HL-60 (cell line): ENCODE measurements around the gene CREB5.

ENCODE experiments used
- DNase-seq, 2 experiments: peaks; one replicate each; pipeline ENCODE4 v3.0.0-alpha.2; 2010 to 2020; ENCODE audit warnings: low read depth in 1 of 2, low spot score in 1 of 2
- H3K27ac ChIP-seq: fragments of 250-450 bp; sonication (Bioruptor Pico); replicated peaks from 2 replicates; pipeline ENCODE4 v1.5.1; 2020; ENCODE audit warnings: mild to moderate bottlenecking, moderate library complexity
- H3K27me3 ChIP-seq: fragments of 250-450 bp; sonication (Bioruptor Pico); 2 replicates; pipeline ENCODE4 v1.5.1; 2021; ENCODE audit warnings: mild to moderate bottlenecking, moderate library complexity; ENCODE audit not compliant: insufficient read depth, poor library complexity, severe bottlenecking
- H3K4me3 ChIP-seq: replicated peaks from 2 replicates; pipeline ENCODE4 v1.5.1; 2011; ENCODE audit warnings: mild to moderate bottlenecking, control low read depth, low read length; ENCODE audit not compliant: insufficient read depth
- GABPA ChIP-seq: IDR thresholded peaks from 2 replicates; pipeline ENCODE4 v1.6.1; 2012; ENCODE audit warnings: low read depth
- POLR2AphosphoS5 ChIP-seq: IDR thresholded peaks from 2 replicates; pipeline ENCODE4 v1.6.1; 2012; ENCODE audit warnings: low read depth
- SPI1 ChIP-seq: IDR thresholded peaks from 2 replicates; pipeline ENCODE4 v1.6.1; 2012; ENCODE audit warnings: low read depth, mild to moderate bottlenecking, borderline replicate concordance
- TF ChIP-seq, protein P1 (sequence below): IDR thresholded peaks from 2 replicates; pipeline ENCODE4 v1.6.1; 2012; ENCODE audit warnings: low read depth; ENCODE audit not compliant: insufficient replicate concordance
- TF ChIP-seq, protein P2 (sequence below): IDR thresholded peaks from one replicate; pipeline ENCODE4 v1.5.1; 2011; ENCODE audit warnings: low read length, control low read depth, inconsistent platforms; ENCODE audit not compliant: insufficient read depth

CREB5 gene

DNA sequence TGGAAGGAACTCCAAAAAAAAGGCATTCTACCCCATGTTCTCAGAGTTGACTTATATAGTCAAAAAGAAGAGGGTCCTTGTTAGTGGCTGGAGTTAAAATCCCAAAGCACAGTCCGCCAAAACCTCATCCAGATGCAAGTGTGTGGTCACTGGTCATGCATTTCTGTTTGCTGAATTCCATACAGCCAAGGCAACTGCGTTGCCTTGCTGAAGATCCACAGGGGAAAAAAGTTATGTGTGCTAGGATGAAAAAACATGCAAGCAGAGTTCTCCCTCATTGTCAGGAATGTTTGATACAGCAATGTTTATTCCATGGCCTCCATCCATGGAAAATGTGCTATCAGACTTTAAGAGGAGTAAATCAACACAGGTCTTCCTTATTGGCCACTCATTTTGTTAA lies 213.1 kb downstream of the CREB5 start:
- no peaks in the 10 kb centered on the region for H3K27me3 ChIP-seq
- DNase-seq, result no peak
- no peak overlapping the region for H3K27ac ChIP-seq
- TF ChIP-seq SPI1 (no peak), POLR2AphosphoS5 (no peak), GABPA (no peak)
- TF ChIP-seq, protein P1, sequence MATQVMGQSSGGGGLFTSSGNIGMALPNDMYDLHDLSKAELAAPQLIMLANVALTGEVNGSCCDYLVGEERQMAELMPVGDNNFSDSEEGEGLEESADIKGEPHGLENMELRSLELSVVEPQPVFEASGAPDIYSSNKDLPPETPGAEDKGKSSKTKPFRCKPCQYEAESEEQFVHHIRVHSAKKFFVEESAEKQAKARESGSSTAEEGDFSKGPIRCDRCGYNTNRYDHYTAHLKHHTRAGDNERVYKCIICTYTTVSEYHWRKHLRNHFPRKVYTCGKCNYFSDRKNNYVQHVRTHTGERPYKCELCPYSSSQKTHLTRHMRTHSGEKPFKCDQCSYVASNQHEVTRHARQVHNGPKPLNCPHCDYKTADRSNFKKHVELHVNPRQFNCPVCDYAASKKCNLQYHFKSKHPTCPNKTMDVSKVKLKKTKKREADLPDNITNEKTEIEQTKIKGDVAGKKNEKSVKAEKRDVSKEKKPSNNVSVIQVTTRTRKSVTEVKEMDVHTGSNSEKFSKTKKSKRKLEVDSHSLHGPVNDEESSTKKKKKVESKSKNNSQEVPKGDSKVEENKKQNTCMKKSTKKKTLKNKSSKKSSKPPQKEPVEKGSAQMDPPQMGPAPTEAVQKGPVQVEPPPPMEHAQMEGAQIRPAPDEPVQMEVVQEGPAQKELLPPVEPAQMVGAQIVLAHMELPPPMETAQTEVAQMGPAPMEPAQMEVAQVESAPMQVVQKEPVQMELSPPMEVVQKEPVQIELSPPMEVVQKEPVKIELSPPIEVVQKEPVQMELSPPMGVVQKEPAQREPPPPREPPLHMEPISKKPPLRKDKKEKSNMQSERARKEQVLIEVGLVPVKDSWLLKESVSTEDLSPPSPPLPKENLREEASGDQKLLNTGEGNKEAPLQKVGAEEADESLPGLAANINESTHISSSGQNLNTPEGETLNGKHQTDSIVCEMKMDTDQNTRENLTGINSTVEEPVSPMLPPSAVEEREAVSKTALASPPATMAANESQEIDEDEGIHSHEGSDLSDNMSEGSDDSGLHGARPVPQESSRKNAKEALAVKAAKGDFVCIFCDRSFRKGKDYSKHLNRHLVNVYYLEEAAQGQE, result no peak
- TF ChIP-seq, protein P2, sequence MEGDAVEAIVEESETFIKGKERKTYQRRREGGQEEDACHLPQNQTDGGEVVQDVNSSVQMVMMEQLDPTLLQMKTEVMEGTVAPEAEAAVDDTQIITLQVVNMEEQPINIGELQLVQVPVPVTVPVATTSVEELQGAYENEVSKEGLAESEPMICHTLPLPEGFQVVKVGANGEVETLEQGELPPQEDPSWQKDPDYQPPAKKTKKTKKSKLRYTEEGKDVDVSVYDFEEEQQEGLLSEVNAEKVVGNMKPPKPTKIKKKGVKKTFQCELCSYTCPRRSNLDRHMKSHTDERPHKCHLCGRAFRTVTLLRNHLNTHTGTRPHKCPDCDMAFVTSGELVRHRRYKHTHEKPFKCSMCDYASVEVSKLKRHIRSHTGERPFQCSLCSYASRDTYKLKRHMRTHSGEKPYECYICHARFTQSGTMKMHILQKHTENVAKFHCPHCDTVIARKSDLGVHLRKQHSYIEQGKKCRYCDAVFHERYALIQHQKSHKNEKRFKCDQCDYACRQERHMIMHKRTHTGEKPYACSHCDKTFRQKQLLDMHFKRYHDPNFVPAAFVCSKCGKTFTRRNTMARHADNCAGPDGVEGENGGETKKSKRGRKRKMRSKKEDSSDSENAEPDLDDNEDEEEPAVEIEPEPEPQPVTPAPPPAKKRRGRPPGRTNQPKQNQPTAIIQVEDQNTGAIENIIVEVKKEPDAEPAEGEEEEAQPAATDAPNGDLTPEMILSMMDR, result no peak
- no peak overlapping the region for H3K4me3 ChIP-seq

DNA sequence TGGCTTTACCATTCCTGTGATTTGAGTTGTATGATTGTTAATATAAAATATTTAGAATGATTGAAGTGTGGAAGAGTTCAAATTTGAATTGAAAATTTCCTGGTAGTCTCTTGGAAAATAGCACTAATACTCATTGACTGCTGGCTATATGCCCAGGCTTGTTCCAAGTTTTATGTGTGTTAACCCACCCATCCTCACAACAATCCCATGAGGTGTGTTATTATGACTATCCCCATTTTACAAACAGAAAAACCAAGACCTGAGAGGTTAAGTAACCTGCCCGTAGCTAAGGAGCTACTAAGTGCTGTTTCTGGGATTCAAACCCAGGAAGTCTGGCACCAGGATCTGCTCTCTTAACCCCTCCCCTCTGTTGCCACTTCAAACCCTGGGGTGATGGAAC lies 213.9 kb downstream of the CREB5 start:
- no peak for DNase-seq
- no peak overlapping the region for H3K4me3 ChIP-seq
- H3K27me3 ChIP-seq, result no peaks in the 10 kb centered on the region
- TF ChIP-seq GABPA, result no peak
- no peak overlapping the region for H3K27ac ChIP-seq

DNA sequence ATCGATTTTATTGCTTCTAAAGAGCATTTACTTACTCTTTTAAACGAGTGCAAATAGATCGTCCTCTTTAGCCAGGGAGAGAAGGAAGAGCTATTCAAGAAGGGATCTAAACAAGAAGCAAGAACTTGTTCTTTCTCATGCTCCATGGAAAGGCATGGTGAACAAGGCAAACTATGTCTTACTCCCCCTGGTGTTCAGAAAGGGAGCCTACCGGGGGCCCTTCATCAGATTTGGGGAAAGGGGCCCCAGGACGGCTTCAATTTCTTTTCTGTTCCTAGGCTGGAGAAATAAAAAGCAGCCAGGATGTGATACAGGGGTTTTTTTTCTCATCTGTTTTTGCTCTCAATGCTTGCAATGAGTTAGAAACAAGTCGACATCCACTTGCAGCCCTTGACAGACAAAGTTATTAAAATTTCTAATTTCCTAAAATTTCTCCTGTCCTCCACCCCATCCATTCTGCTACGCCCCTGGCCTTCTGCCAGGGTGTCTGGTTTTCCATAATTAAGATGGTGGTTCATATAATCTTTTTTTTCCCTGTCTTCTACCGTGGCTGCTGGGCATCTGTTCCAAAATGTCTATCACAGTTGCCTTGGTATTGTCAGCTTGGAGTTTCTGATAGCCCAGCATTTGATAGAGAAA lies 214.4 kb downstream of the CREB5 start:
- TF ChIP-seq POLR2AphosphoS5 (no peak), SPI1 (no peak), GABPA (no peak)
- TF ChIP-seq, protein P1, result no peak
- TF ChIP-seq, protein P2, result peak; percentile 35

DNA sequence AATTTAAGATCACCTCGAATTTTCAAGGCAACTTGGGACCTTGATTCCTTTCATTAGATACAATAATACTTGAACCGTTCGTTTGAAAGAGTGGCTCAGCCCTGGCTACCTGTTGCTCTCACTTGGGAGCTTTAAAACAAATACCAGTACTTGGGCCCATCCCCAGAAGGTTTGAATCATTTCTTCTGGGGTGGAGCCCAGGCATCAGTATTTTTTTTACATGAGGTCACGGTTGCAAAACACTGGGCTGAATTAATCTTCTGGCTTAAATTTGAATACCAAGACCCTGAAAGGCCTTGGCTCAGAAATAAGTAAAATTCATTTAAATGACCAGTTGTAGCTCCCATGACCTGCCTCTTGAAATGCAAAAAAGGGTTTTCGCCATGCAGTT lies 214.9 kb downstream of the CREB5 start:
- H3K27ac ChIP-seq, result no peak overlapping the region
- no peak for DNase-seq
- TF ChIP-seq, protein P2, result no peak
- TF ChIP-seq POLR2AphosphoS5, result no peak
- TF ChIP-seq, protein P1, result no peak
- TF ChIP-seq SPI1, result no peak
- no peak for TF ChIP-seq GABPA
- H3K4me3 ChIP-seq, result no peak overlapping the region
- H3K27me3 ChIP-seq, result no peaks in the 10 kb centered on the region

More for the DNA sequence above, 214.4 kb downstream of the CREB5 start:
- Histone ChIP-seq H3K27ac (no peak overlapping the region), H3K27me3 (no peaks in the 10 kb centered on the region), H3K4me3 (no peak overlapping the region)
- DNase-seq, result peak in 1 of 2 experiments; percentile 22
